Astrocyte (in vitro differentiated cells and primary cell): ENCODE data around the gene CPSF6.
"Not testable (repeated sequence)": the region's sequence is repeated elsewhere in the genome, so short reads cannot be mapped to it uniquely, and the experiment has no call there.

Source experiments
- CTCF ChIP-seq: IDR thresholded peaks from 2 replicates; pipeline ENCODE4 v1.5.1; 2011; ENCODE audit warnings: low read depth, mild to moderate bottlenecking, inconsistent platforms, low read length, moderate library complexity; ENCODE audit not compliant: insufficient read depth
- EZH2 ChIP-seq: IDR thresholded peaks from 2 replicates; pipeline ENCODE4 v1.6.1; 2012; ENCODE audit warnings: mild to moderate bottlenecking, low read length, inconsistent platforms; ENCODE audit not compliant: insufficient read depth

- TF ChIP-seq CTCF, EZH2: not testable (repeated sequence)
Measured at GRCh38 chr12:69316784-69317183, 77.4 kb downstream of the CPSF6 start.
